ENCODE results near the gene LRRC14B. TPM values are rescaled to one million over a fixed set of nuclear protein-coding genes. Genes with fewer than 3 reads are reported as not detected.

LRRC14B gene
- total RNA-seq, 1 donor from 2014 or later, result not detected

DNA sequence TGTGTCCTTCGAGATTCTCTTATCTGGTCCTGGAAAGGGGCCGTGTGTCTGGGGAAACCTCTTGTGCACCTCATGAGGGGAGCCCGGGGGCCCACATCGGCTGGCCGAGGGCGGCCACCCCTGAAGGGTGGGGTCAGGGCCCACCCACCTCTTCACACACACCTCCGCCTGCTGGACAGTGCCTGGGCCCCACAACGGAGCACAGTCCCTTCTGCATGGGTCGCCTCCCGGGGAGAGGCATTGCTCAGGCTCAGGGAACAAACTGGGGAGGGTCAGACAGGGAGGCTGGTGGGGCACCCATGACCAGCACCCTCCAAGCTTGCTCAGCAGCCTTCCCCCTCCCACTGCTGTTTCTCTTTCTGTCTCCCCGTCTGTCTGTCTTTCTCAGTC, 1.3 kb upstream of the LRRC14B start:
- ChIA-PET POLR2A (no interaction called here), CTCF (no interaction called here)
- TF ChIP-seq, protein P1, sequence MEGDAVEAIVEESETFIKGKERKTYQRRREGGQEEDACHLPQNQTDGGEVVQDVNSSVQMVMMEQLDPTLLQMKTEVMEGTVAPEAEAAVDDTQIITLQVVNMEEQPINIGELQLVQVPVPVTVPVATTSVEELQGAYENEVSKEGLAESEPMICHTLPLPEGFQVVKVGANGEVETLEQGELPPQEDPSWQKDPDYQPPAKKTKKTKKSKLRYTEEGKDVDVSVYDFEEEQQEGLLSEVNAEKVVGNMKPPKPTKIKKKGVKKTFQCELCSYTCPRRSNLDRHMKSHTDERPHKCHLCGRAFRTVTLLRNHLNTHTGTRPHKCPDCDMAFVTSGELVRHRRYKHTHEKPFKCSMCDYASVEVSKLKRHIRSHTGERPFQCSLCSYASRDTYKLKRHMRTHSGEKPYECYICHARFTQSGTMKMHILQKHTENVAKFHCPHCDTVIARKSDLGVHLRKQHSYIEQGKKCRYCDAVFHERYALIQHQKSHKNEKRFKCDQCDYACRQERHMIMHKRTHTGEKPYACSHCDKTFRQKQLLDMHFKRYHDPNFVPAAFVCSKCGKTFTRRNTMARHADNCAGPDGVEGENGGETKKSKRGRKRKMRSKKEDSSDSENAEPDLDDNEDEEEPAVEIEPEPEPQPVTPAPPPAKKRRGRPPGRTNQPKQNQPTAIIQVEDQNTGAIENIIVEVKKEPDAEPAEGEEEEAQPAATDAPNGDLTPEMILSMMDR (IDR thresholded peaks at IDR 0.05), result no peak
- DNase-seq, result no peak
- intact Hi-C loops (cut with micrococcal nuclease), result loop anchor here (2.0 kb wide), 1 partner anchor 713 kb away; no protein-coding TSS in a partner anchor
- H3K27ac Mint-ChIP-seq, result no peak overlapping the region
- ATAC-seq (ENCODE audit: low read depth), result no peak
- H3K36me3 Mint-ChIP-seq (ENCODE audit: low read depth), result no peaks in the 10 kb centered on the region
- H3K4me1 Mint-ChIP-seq, result peaks cover 11% of the 10 kb centered on the region
- no peaks in the 10 kb centered on the region for H3K9me3 Mint-ChIP-seq
- H3K4me3 Mint-ChIP-seq, result no peak overlapping the region
- peaks cover 11% of the 10 kb centered on the region for H3K27me3 Mint-ChIP-seq

DNA sequence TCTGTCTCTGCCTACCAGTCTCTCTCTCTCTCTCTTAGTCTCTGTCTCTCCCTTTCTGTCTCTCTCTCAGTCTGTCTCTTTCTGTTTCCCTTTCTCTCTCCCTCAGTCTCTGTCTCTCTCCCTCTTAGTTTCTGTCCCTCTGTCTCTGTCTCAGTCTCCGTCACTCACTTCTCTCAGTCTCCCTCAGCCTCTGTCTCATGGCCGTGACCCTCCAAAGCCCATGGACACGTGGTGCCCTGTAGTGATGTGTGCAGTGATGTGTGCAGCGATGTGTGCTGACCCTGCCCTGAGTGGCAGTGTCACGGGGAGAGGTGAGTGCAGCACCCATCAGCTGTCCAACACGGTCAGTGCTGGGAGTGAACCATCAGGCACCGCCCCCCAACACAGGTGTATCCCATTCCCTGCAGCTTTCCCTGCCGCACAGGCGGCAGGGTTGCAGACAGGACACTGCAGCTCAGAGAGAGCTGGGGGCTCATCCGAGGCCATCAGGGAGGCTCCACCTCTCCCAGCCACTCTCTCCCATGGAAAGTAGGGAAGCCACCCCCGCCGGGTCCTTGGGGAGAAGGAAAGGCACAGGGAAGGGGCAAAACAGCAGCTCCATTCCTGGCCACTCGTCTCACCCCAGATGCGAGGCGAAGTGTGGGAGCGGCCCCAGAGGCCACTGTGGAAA, 794 bp upstream of the LRRC14B start:
- no peak overlapping the region for H3K4me3 Mint-ChIP-seq
- POLR2A ChIA-PET, result no interaction called here
- peaks cover 11% of the 10 kb centered on the region for H3K4me1 Mint-ChIP-seq
- no peaks in the 10 kb centered on the region for H3K9me3 Mint-ChIP-seq
- DNase-seq (no peak), ATAC-seq (ENCODE audit: low read depth) (no peak)
- TF ChIP-seq, protein P1 (IDR thresholded peaks at IDR 0.05), result no peak
- no peak overlapping the region for H3K27ac Mint-ChIP-seq
- H3K36me3 Mint-ChIP-seq (ENCODE audit: low read depth), result no peaks in the 10 kb centered on the region
- H3K27me3 Mint-ChIP-seq, result peaks cover 11% of the 10 kb centered on the region
- CTCF ChIA-PET, result interaction anchor here (0.8 kb wide), 1 partner anchor 28 kb away, joined by 3 read pairs; the partner anchor contains the start of gene SDHA
- intact Hi-C loops (cut with micrococcal nuclease), result no loop called here

DNA sequence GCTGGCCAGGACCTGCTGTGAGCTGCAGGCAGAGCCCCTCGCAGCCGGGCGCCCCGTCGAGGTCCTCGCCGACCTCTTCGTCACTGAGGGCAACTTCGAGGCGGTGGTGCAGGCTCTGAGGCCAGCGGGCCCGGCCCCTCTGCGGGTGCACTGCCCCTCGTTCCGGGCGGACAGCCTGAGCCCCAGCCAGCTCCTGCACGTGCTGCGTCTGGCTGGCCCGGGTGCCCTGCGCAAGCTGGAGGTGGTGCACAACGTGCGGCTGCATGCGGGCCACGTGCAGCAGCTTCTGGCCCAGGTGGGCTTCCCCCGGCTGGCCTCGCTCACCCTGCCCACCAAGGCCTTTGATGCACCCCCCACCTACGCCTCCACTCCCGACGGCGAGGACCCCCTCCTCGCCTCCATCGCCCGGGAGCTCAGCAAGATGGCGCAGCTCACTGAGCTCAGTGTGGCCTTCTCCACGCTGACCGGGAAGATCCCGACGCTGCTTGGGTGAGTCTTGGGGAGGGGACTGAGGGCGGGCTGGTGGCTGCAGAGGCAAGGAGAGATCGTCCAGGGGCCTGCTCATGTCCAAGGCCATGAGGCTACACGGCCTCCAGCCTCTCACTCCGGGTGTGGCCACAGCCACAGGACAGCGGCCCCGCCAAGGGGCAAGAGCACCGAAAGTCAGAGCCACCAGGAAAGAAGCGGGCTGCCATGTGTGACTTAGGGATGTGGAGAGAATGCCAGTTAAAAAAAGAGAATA, 825 bp downstream of the LRRC14B start:
- no peaks in the 10 kb centered on the region for H3K9me3 Mint-ChIP-seq
- no peak overlapping the region for H3K4me3 Mint-ChIP-seq
- ATAC-seq (ENCODE audit: low read depth) (no peak), DNase-seq (no peak)
- no peaks in the 10 kb centered on the region for H3K36me3 Mint-ChIP-seq (ENCODE audit: low read depth)
- ChIA-PET CTCF (no interaction called here), POLR2A (interaction anchor here (0.7 to 1.2 kb wide), 2 partner anchors 26 to 27 kb away, joined by 3 read pairs; partner anchors contain the start of genes CCDC127 and SDHA)
- peaks cover 11% of the 10 kb centered on the region for H3K27me3 Mint-ChIP-seq
- TF ChIP-seq, protein P1 (IDR thresholded peaks at IDR 0.05), result no peak
- peaks cover 11% of the 10 kb centered on the region for H3K4me1 Mint-ChIP-seq
- no peak overlapping the region for H3K27ac Mint-ChIP-seq
- intact Hi-C loops (cut with micrococcal nuclease), result no loop called here

DNA sequence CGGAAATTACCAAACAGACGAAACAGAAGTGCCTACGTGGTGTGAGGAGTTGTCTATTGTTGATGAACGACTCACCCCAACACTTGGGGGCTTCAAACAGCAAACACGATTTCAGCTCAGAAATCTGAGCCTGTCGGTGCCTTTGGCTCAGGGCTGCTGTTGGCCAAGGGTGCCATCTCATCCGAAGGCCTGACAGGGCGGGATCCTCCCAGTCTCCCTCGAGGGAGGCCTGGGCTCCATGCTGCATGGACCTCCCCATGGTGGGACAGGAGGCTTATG, 1.3 kb downstream of the LRRC14B start:
- ChIA-PET CTCF (no interaction called here), POLR2A (interaction anchor here (0.7 to 1.2 kb wide), 2 partner anchors 25 to 27 kb away, joined by 3 read pairs; partner anchors contain the start of genes CCDC127 and SDHA)
- Mint-ChIP-seq H3K27ac (no peak overlapping the region), H3K36me3 (ENCODE audit: low read depth) (no peaks in the 10 kb centered on the region), H3K4me1 (peaks cover 11% of the 10 kb centered on the region), H3K9me3 (no peaks in the 10 kb centered on the region), H3K4me3 (no peak overlapping the region), H3K27me3 (peaks cover 11% of the 10 kb centered on the region)
- ATAC-seq (ENCODE audit: low read depth), result no peak
- TF ChIP-seq, protein P1 (IDR thresholded peaks at IDR 0.05), result no peak
- intact Hi-C loops (cut with micrococcal nuclease), result no loop called here
- no peak for DNase-seq

DNA sequence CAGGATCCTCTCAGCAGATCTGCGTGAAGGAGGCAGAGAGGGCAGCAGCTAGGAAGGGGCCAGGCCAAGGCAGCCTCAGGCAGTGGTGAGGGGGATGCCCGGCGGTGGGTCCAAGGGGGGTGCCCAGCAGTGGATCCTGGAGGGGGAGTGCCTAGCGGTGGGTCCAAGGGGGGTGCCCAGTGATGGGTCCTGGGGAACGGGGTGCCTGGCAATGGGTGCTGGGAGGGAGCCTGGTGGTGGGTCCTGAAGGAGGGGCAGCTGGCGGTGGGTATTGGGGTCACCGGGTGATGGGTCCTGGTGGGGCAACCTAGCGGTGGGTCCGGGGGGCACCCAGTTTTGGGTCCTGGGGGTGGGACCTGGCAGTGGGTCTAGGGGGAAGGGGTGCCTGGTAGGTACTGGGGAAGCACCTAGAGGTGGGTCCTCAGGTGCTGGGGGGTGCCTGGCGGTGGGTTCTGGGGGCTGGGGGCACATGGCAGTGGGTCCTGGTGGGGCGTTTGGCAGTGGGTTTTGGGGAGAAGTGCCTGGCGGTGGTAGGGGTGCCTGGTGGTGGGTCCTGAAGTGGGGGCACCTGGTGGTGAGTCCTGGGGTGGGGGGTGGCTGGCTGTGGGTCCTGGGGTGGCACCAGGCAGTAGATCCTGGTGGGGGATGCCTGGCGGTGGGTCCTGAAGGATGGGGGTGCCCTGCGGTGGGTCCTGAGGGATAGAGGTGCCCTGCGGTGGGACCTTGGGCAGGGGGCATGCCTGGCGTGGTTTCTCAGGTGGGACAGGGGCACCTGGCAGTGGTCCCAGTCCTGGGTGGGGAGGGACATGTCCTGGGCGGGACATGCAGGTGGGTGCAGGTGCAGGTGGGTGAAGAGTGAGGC, 1.9 kb downstream of the LRRC14B start:
- TF ChIP-seq, protein P1 (IDR thresholded peaks at IDR 0.05), result no peak
- H3K27ac Mint-ChIP-seq, result no peak overlapping the region
- ATAC-seq (ENCODE audit: low read depth) (no peak), DNase-seq (no peak)
- H3K4me1 Mint-ChIP-seq, result peaks cover 10% of the 10 kb centered on the region
- ChIA-PET POLR2A (no interaction called here), CTCF (no interaction called here)
- H3K9me3 Mint-ChIP-seq, result no peaks in the 10 kb centered on the region
- H3K36me3 Mint-ChIP-seq (ENCODE audit: low read depth), result no peaks in the 10 kb centered on the region
- H3K4me3 Mint-ChIP-seq, result no peak overlapping the region
- intact Hi-C loops (cut with micrococcal nuclease), result no loop called here
- H3K27me3 Mint-ChIP-seq, result peaks cover 11% of the 10 kb centered on the region

All from activated B cell treated with CpG ODN at 0.5 μM for 24 hours (primary cell).